K562 (cell line): ENCODE measurements around the gene NME4. TPM values are rescaled to one million over a fixed set of nuclear protein-coding genes. Genes with fewer than 3 reads are reported as not detected.

Experiments
- ATAC-seq: fragments of 200-7000 bp; cut with Tn5 transposase; 3 replicates; pipeline ENCODE4 v1.9.1; 2020; ENCODE audit warnings: moderate library complexity
- BruUV-seq: library from RNA; stranded (reverse); fragments of 400-500 nt; replicated peaks from 2 replicates; lab custom pipeline; 2021; lab: Mats Ljungman, UMichigan
- CTCF ChIA-PET: fragments of 300-600 bp; formaldehyde crosslinking; extraction: SDS; loops from one replicate; lab custom pipeline; 2021; ENCODE audit warnings: low intra/inter-chr PET ratio; lab: Yijun Ruan, JAX
- POLR2A ChIA-PET: fragments of 300-600, 350-650 bp; sonication (Branson Sonifier 250); formaldehyde crosslinking; extraction: SDS; loops from one replicate; lab custom pipeline; 2021; ENCODE audit warnings: antibody characterized with exemption, inconsistent platforms; lab: Yijun Ruan, JAX
- DNase-seq, 4 experiments: peaks; one replicate each; pipeline versions ENCODE4 v3.0.0 to v3.0.0-alpha.2; 2011 to 2018; ENCODE audit warnings: low spot score in 3 of 4, mixed read lengths in 3 of 4; ENCODE audit errors: extremely low read depth in 1 of 4
- FAIRE-seq: peaks from 2 replicates; lab custom pipeline; 2011; peaks lifted over from hg19 to GRCh38; lab: Jason Lieb, UNC
- H2AFZ ChIP-seq: 2 replicates; pipeline ENCODE4 v1.6.0; 2011; ENCODE audit warnings: low read depth, low read length, control low read depth, inconsistent platforms
- H3K27ac ChIP-seq: fragments of 200-600 bp; 3 replicates; pipeline ENCODE4 v1.8.0; 2011; ENCODE audit warnings: low read depth, mild to moderate bottlenecking, control low read depth, inconsistent platforms, low read length, moderate library complexity, mixed read lengths; ENCODE audit errors: extremely low read depth
- H3K27me3 ChIP-seq, 2 experiments: fragments of 300-600 bp in 1 of 2; 2 replicates in 1 of 2; 3 replicates in 1 of 2; pipeline versions ENCODE4 v1.6.0 to v1.8.0; 2011; ENCODE audit warnings: inconsistent platforms in 2 of 2, low read length in 2 of 2, mild to moderate bottlenecking in 1 of 2, mixed read lengths in 1 of 2, moderate library complexity in 1 of 2; ENCODE audit not compliant: control insufficient read depth in 2 of 2, insufficient read depth in 2 of 2
- H3K36me3 ChIP-seq: fragments of 300-600 bp; 3 replicates; pipeline ENCODE4 v1.8.0; 2011; ENCODE audit warnings: mild to moderate bottlenecking, low read length, inconsistent platforms; ENCODE audit not compliant: control insufficient read depth, insufficient read depth
- H3K4me1 ChIP-seq, 2 experiments: fragments of 200-600 bp in 1 of 2; replicated peaks in 1 of 2; 2 replicates in 1 of 2; 3 replicates in 1 of 2; pipeline versions ENCODE4 v1.5.1 to v1.8.0; 2011; ENCODE audit warnings: inconsistent platforms in 2 of 2, low read length in 2 of 2, mild to moderate bottlenecking in 1 of 2, mixed read lengths in 1 of 2, moderate library complexity in 1 of 2; ENCODE audit not compliant: control insufficient read depth in 2 of 2, insufficient read depth in 2 of 2
- H3K4me2 ChIP-seq: 2 replicates; pipeline ENCODE4 v1.6.1; 2011; ENCODE audit warnings: low read length, control low read depth, inconsistent platforms, mixed read lengths; ENCODE audit not compliant: insufficient read depth
- H3K4me3 ChIP-seq: fragments of 200-600 bp; sonication (generic), shearing (Covaris generic); 2 replicates; pipeline ENCODE4 v1.5.1; 2016; ENCODE audit warnings: control low read depth, inconsistent platforms
- H3K79me2 ChIP-seq: fragments of 200-600 bp; 3 replicates; pipeline ENCODE4 v1.8.0; 2011; ENCODE audit warnings: low read length, inconsistent platforms; ENCODE audit not compliant: control insufficient read depth, insufficient read depth
- H3K9ac ChIP-seq, 2 experiments: 2 replicates each; pipeline versions ENCODE4 v1.6.0 to v1.6.1; 2011; ENCODE audit warnings: low read depth in 2 of 2, low read length in 2 of 2, control low read depth in 1 of 2, inconsistent platforms in 1 of 2, mild to moderate bottlenecking in 1 of 2, mixed read lengths in 1 of 2; ENCODE audit not compliant: insufficient read depth in 1 of 2
- H3K9me1 ChIP-seq: one replicate; pipeline ENCODE4 v1.6.0; 2011; ENCODE audit warnings: inconsistent platforms, mild to moderate bottlenecking, low read length, moderate library complexity; ENCODE audit not compliant: control insufficient read depth, insufficient read depth
- H3K9me3 ChIP-seq: replicated peaks from 2 replicates; pipeline ENCODE4 v1.5.1; 2011; ENCODE audit warnings: low read depth, low read length, inconsistent platforms; ENCODE audit not compliant: control insufficient read depth, insufficient read depth
- H4K20me1 ChIP-seq: replicated peaks from 2 replicates; pipeline ENCODE4 v1.6.1; 2011; ENCODE audit warnings: low read length, inconsistent platforms, mixed read lengths; ENCODE audit not compliant: control insufficient read depth, insufficient read depth
- CHAMP1 ChIP-seq: fragments of 450-650 bp; IDR thresholded peaks from 2 replicates; pipeline ENCODE4 v1.6.1; 2016; ENCODE audit warnings: mild to moderate bottlenecking
- ELF2 ChIP-seq: fragments of 250-450 bp; sonication (Bioruptor Pico); IDR thresholded peaks from 2 replicates; pipeline ENCODE4 v1.5.0; 2021; ENCODE audit warnings: mild to moderate bottlenecking
- ELF4 ChIP-seq: fragments of 450-650 bp; formaldehyde crosslinking; IDR thresholded peaks from 2 replicates; pipeline ENCODE4 v1.4.0; 2022; ENCODE audit warnings: missing genetic modification characterization
- FOXO4 ChIP-seq: fragments of 450-650 bp; formaldehyde crosslinking; IDR thresholded peaks from 2 replicates; pipeline ENCODE4 v1.4.0; 2020; ENCODE audit warnings: mild to moderate bottlenecking, moderate library complexity
- FUS ChIP-seq: fragments of 200-400 bp; formaldehyde crosslinking; optimal IDR thresholded peaks from 2 replicates; pipeline ENCODE3; 2017; ENCODE audit warnings: low read depth, low read length
- HDAC1 ChIP-seq, 2 experiments: fragments of 450-650 bp; IDR thresholded peaks; 2 replicates each; pipeline ENCODE4 v1.6.1; 2016 to 2017; ENCODE audit warnings: inconsistent platforms in 1 of 2, mild to moderate bottlenecking in 1 of 2, moderate library complexity in 1 of 2
- L3MBTL2 ChIP-seq: fragments of 450-650 bp; IDR thresholded peaks from 2 replicates; pipeline ENCODE4 v1.6.1; 2016; ENCODE audit warnings: mild to moderate bottlenecking, moderate library complexity
- NR4A1 ChIP-seq, 2 experiments: fragments of 250-450 bp in 1 of 2; fragments of 450-650 bp in 1 of 2; sonication (Bioruptor Pico) in 1 of 2; IDR thresholded peaks; 2 replicates each; pipeline versions ENCODE4 v1.4.0 to v1.6.1; 2016 to 2020; ENCODE audit warnings: mild to moderate bottlenecking in 2 of 2, missing compliant biosample characterization in 1 of 2, missing genetic modification characterization in 1 of 2, moderate library complexity in 1 of 2
- POLR2A ChIP-seq: fragments of 450-650 bp; conservative IDR thresholded peaks from 2 replicates; pipeline ENCODE4 v1.6.1; 2016
- POLR2B ChIP-seq: fragments of 450-650 bp; IDR thresholded peaks from 2 replicates; pipeline ENCODE4 v1.6.1; 2018; ENCODE audit warnings: low read depth; ENCODE audit not compliant: partially characterized antibody
- SRF ChIP-seq, 2 experiments: fragments of 250-450, 450-650 bp in 1 of 2; sonication (Bioruptor Pico) in 1 of 2; sonication (generic) in 1 of 2; formaldehyde crosslinking; IDR thresholded peaks; 2 replicates each; pipeline versions ENCODE4 v1.5.0 to v1.5.1; 2020 to 2022; ENCODE audit warnings: mild to moderate bottlenecking in 1 of 2, missing genetic modification reagents in 1 of 2
- SRSF1 ChIP-seq: fragments of 200-400 bp; formaldehyde crosslinking; IDR thresholded peaks from 2 replicates; pipeline ENCODE4 v1.6.1; 2017; ENCODE audit warnings: mild to moderate bottlenecking, low read depth, low read length, moderate library complexity
- WHSC1 ChIP-seq: IDR thresholded peaks from one replicate; pipeline ENCODE4 v1.6.1; 2012; ENCODE audit warnings: low read length, control low read depth, inconsistent platforms
- ZNF778 ChIP-seq: fragments of 450-650 bp; formaldehyde crosslinking; IDR thresholded peaks from 2 replicates; pipeline ENCODE4 v1.4.0; 2020; ENCODE audit warnings: mild to moderate bottlenecking, moderate library complexity
- WGBS: fragments of 100-300 bp; shearing (Covaris generic); methylation state at CpG from one replicate; pipeline ENCODE4 v1.1.6; 2016; ENCODE audit warnings: low coverage, mixed read lengths; ENCODE audit not compliant: insufficient coverage; ENCODE audit errors: missing lambda C conversion rate; 5-methylcytosine and 5-hydroxymethylcytosine counted together
- in situ Hi-C: fragments of 300-500 bp; cut with MboI; formaldehyde crosslinking; loops from 4 replicates; pipeline ENCODE4 v1.15.0; 2018; ENCODE audit warnings: inconsistent platforms, mixed read lengths
- intact Hi-C: fragments of 100-400 bp; cut with micrococcal nuclease; formaldehyde crosslinking; loops from 2 replicates; pipeline ENCODE4 v1.14.2; 2022
- polyA plus RNA-seq, 8 experiments: library from polyadenylated mRNA; depleted of rRNA in 4 of 8; stranded (reverse) in 5 of 8; unstranded in 3 of 8; fragments of >200 nt; fragmentation: Nextera tagmentation in 2 of 8; fragmentation: Illumina TruSeq in 1 of 8; extraction: Ambion mirVana in 2 of 8; extraction: Trizol in 1 of 8; gene quantifications; 2 replicates each; pipeline versions ENCODE4 v1.2.1 to v1.2.3, GENCODE V29; 2011 to 2014; ENCODE audit warnings: inconsistent platforms in 1 of 8, missing spikeins in 1 of 8
- total RNA-seq, 7 experiments: library from RNA; depleted of rRNA in 6 of 7; stranded (reverse); fragments of >200 nt in 6 of 7; fragmentation: Illumina TruSeq in 2 of 7; extraction: Trizol in 2 of 7; gene quantifications; 2 replicates each; pipeline versions ENCODE4 v1.2.1 to v1.2.3, GENCODE V29; 2011 to 2021; ENCODE audit warnings: low replicate concordance in 1 of 7
- TF ChIP-seq, protein P1 (sequence below): IDR thresholded peaks from 2 replicates; pipeline ENCODE4 v1.6.1; 2016; ENCODE audit warnings: missing genetic modification characterization, missing compliant biosample characterization

NME4 gene
- total and polyA plus RNA-seq, 9 of the 15 experiments (the other 6 are each of a cell fraction or from before 2014, with no cell fraction given) = 15.4 to 264 (median 139) TPM

- H3K4me2 ChIP-seq = peak overlapping the region; percentile 86
- in situ Hi-C loops = loop anchor here (10.0 kb wide), 1 partner anchor 276 kb away; the partner anchor contains the start of gene RHBDL1
- DNase-seq = peak in 1 of 4 experiments; percentile 68
- H3K27me3 ChIP-seq = no peaks in the 10 kb centered on the region
- peak overlapping the region; percentile 79 for H3K27ac ChIP-seq
- peaks cover 29 to 66% of the 10 kb centered on the region in 2 experiments for H3K4me1 ChIP-seq
- H3K9me1 ChIP-seq = no peaks in the 10 kb centered on the region
- peaks cover 24% of the 10 kb centered on the region for H3K36me3 ChIP-seq
- intact Hi-C loops = loop anchor here (5.0 to 10.0 kb wide), 3 partner anchors 86 to 284 kb away; partner anchors contain the start of genes JMJD8, RHOT2 and STUB1
- peak; percentile 4; the same call in 1 of the 3 replicates for ATAC-seq
- peak overlapping the region; percentile 70 for H3K4me3 ChIP-seq
- CTCF ChIA-PET = interaction anchor here (0.6 to 0.7 kb wide), 2 partner anchors 28 to 265 kb away, joined by 3 read pairs; no protein-coding TSS in a partner anchor
- H3K9ac ChIP-seq = peak overlapping the region; percentile 60 to 95
- no peaks in the 10 kb centered on the region for H4K20me1 ChIP-seq
- FAIRE-seq = peak; percentile 60
- H2AFZ ChIP-seq = no peak overlapping the region
- no peaks in the 10 kb centered on the region for H3K9me3 ChIP-seq
- no TSS peak for BruUV-seq
- POLR2A ChIA-PET = interaction anchor here (0.5 to 1.5 kb wide), 5 partner anchors 10 to 97 kb away, joined by 3 to 5 read pairs (median 4); partner anchors contain the start of gene RAB11FIP3
- peaks cover 65% of the 10 kb centered on the region for H3K79me2 ChIP-seq
- 41% methylated on average over 23 of the region's 24 CpGs for WGBS
- TF ChIP-seq FUS (no peak), ZNF778 (CRISPR knock-in tag) (no peak), POLR2A (peak; percentile 24; the same call in 1 of the 2 replicates), WHSC1 (no peak), ELF2 (CRISPR knock-in tag) (no peak), ELF4 (CRISPR knock-in tag) (no peak), NR4A1 (CRISPR knock-in tag; IDR thresholded peaks at IDR 0.05) (no peak), NR4A1 (tag; IDR thresholded peaks at IDR 0.05) (no peak), CHAMP1 (no peak), POLR2B (no peak), HDAC1 (IDR thresholded peaks at IDR 0.05) (no peak), FOXO4 (CRISPR knock-in tag) (no peak), L3MBTL2 (0 out of 2 replicates have a peak, but pooled peaks have one; percentile 15), SRSF1 (no peak), SRF (CRISPR knock-in tag; IDR thresholded peaks at IDR 0.05) (no peak)
- TF ChIP-seq, protein P1, sequence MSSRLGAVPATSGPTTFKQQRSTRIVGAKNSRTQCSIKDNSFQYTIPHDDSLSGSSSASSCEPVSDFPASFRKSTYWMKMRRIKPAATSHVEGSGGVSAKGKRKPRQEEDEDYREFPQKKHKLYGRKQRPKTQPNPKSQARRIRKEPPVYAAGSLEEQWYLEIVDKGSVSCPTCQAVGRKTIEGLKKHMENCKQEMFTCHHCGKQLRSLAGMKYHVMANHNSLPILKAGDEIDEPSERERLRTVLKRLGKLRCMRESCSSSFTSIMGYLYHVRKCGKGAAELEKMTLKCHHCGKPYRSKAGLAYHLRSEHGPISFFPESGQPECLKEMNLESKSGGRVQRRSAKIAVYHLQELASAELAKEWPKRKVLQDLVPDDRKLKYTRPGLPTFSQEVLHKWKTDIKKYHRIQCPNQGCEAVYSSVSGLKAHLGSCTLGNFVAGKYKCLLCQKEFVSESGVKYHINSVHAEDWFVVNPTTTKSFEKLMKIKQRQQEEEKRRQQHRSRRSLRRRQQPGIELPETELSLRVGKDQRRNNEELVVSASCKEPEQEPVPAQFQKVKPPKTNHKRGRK (tag) = no peak
Measured at GRCh38 chr16:398561-399339, 1.8 kb downstream of the NME4 start.
